Nephron (organoid): Measurements from ENCODE around the gene KCNJ10.
A peak's percentile ranks its signal among the peaks of the same experiment; 100 is the strongest.
"Not testable (repeated sequence)": the region's sequence is repeated elsewhere in the genome, so short reads cannot be mapped to it uniquely, and the experiment has no call there.

Source experiments
- H3K27ac Mint-ChIP-seq, 3 experiments: 2 replicates each; pipeline ENCODE4 v1.8.0; 2020; ENCODE audit warnings: mixed read lengths in 3 of 3, mild to moderate bottlenecking in 2 of 3, moderate library complexity in 1 of 3
- H3K27me3 Mint-ChIP-seq: 2 replicates; pipeline ENCODE4 v1.8.0; 2021; ENCODE audit warnings: low read depth, mild to moderate bottlenecking, moderate library complexity, mixed read lengths
- H3K36me3 Mint-ChIP-seq: 2 replicates; pipeline ENCODE4 v1.8.0; 2020; ENCODE audit warnings: low read depth, mixed read lengths
- H3K4me1 Mint-ChIP-seq: 2 replicates; pipeline ENCODE4 v1.8.0; 2020; ENCODE audit warnings: mixed read lengths
- H3K4me3 Mint-ChIP-seq, 3 experiments: 2 replicates each; pipeline ENCODE4 v1.8.0; 2020; ENCODE audit warnings: mild to moderate bottlenecking in 3 of 3, mixed read lengths in 3 of 3, moderate library complexity in 2 of 3
- H3K9me3 Mint-ChIP-seq: 2 replicates; pipeline ENCODE4 v1.8.0; 2020; ENCODE audit warnings: mixed read lengths
- CTCF ChIP-seq, 3 experiments: fragments of 200-600 bp; sonication (generic); IDR thresholded peaks; one replicate each; pipeline ENCODE4 v1.5.0; 2021; ENCODE audit warnings: antibody characterized with exemption in 3 of 3; ENCODE audit not compliant: unreplicated experiment in 3 of 3

Gene KCNJ10

GRCh38 chr1:160115545-160116282 lies 45.8 kb upstream of the KCNJ10 start, which contains the start of gene ATP1A2:
TSS of gene ATP1A2 (plus strand) at chr1:160115759. CDS start at chr1:160115862, 103 bp downstream.
- H3K27me3 Mint-ChIP-seq, result no peaks in the 10 kb centered on the region
- no peaks in the 10 kb centered on the region for H3K9me3 Mint-ChIP-seq
- no peak for TF ChIP-seq CTCF (IDR thresholded peaks at IDR 0.05; ENCODE audit: unreplicated experiment in 3 of 3)
- peak within 1 kb of the TSS; percentile 76 to 93 (median 86) for H3K4me3 Mint-ChIP-seq
- peak within 1 kb of the TSS; percentile 23 to 84 (median 73) for H3K27ac Mint-ChIP-seq
- H3K36me3 Mint-ChIP-seq, result no peaks in the 10 kb centered on the region
- H3K4me1 Mint-ChIP-seq, result peaks cover 75% of the 10 kb centered on the region

GRCh38 chr1:160114085-160114484 lies 44.1 kb upstream of the KCNJ10 start:
- Mint-ChIP-seq H3K27ac (peak overlapping the region in 1 of 3 experiments; percentile 23), H3K27me3 (no peaks in the 10 kb centered on the region), H3K4me1 (peaks cover 82% of the 10 kb centered on the region), H3K9me3 (no peaks in the 10 kb centered on the region), H3K36me3 (no peaks in the 10 kb centered on the region), H3K4me3 (no peak overlapping the region)
- TF ChIP-seq CTCF (IDR thresholded peaks at IDR 0.05; ENCODE audit: unreplicated experiment in 3 of 3), result no peak

- peaks cover 83% of the 10 kb centered on the region for H3K4me1 Mint-ChIP-seq
- no peak overlapping the region for H3K4me3 Mint-ChIP-seq
- H3K27ac Mint-ChIP-seq, result peak overlapping the region in 2 of 3 experiments; percentile 23 to 43
- no peaks in the 10 kb centered on the region for H3K27me3 Mint-ChIP-seq
- H3K36me3 Mint-ChIP-seq, result no peaks in the 10 kb centered on the region
- H3K9me3 Mint-ChIP-seq, result no peaks in the 10 kb centered on the region
- TF ChIP-seq CTCF (IDR thresholded peaks at IDR 0.05; ENCODE audit: unreplicated experiment in 3 of 3), result no peak
Observed at GRCh38 chr1:160113407-160113806, 43.4 kb upstream of the KCNJ10 start.

GRCh38 chr1:160112357-160112756 lies 42.4 kb upstream of the KCNJ10 start:
- Mint-ChIP-seq H3K4me3 (no peak overlapping the region), H3K9me3 (no peaks in the 10 kb centered on the region), H3K27ac (peak overlapping the region; percentile 5 to 73 (median 47)), H3K27me3 (no peaks in the 10 kb centered on the region), H3K36me3 (no peaks in the 10 kb centered on the region), H3K4me1 (peaks cover 72% of the 10 kb centered on the region)
- TF ChIP-seq CTCF (IDR thresholded peaks at IDR 0.05; ENCODE audit: unreplicated experiment in 3 of 3), result no peak

GRCh38 chr1:160111462-160111861 lies 41.5 kb upstream of the KCNJ10 start:
- not testable (repeated sequence) for H3K4me3 Mint-ChIP-seq, H3K36me3 Mint-ChIP-seq, H3K9me3 Mint-ChIP-seq, H3K27me3 Mint-ChIP-seq, H3K27ac Mint-ChIP-seq
- H3K4me1 Mint-ChIP-seq, result peaks cover 64% of the 10 kb centered on the region

- Mint-ChIP-seq H3K36me3 (no peaks in the 10 kb centered on the region), H3K27me3 (peaks cover 8% of the 10 kb centered on the region), H3K9me3 (no peaks in the 10 kb centered on the region), H3K4me3 (no peak overlapping the region), H3K4me1 (peaks cover 56% of the 10 kb centered on the region), H3K27ac (peak overlapping the region; percentile 26 to 66 (median 46))
- TF ChIP-seq CTCF (IDR thresholded peaks at IDR 0.05; ENCODE audit: unreplicated experiment in 3 of 3), result no peak
Observed at GRCh38 chr1:160109686-160110085, 39.7 kb upstream of the KCNJ10 start.
